HG02571 (cell line): ENCODE data around the gene EYA4.
"Not testable (repeated sequence)": the region's sequence is repeated elsewhere in the genome, so short reads cannot be mapped to it uniquely, and the experiment has no call there.

Source experiments
- ATAC-seq: cut with Tn5 transposase; IDR thresholded peaks from one replicate; pipeline ENCODE4 v1.9.1; 2021; ENCODE audit warnings: mild to moderate bottlenecking, moderate library complexity; ENCODE audit not compliant: unreplicated experiment

Gene EYA4

GRCh38 chr6:133505681-133506080, 264.5 kb downstream of the EYA4 start:
- no peak for ATAC-seq

- ATAC-seq: no peak
These were observed 271.4 kb downstream of the EYA4 start for GRCh38 chr6:133512410-133513016.

GRCh38 chr6:133523816-133524215, 282.7 kb downstream of the EYA4 start:
- no peak for ATAC-seq

GRCh38 chr6:133526436-133526835, 285.3 kb downstream of the EYA4 start:
- no peak for ATAC-seq

- no peak for ATAC-seq
These were observed 287.4 kb downstream of the EYA4 start for GRCh38 chr6:133528566-133528965.

GRCh38 chr6:133532908-133533307, 291.8 kb downstream of the EYA4 start:
- no peak for ATAC-seq

- ATAC-seq: no peak
These were observed 298.5 kb downstream of the EYA4 start for GRCh38 chr6:133539502-133540259.

GRCh38 chr6:133540361-133540760, 299.2 kb downstream of the EYA4 start:
- ATAC-seq: no peak

- no peak for ATAC-seq
These were observed 299.9 kb downstream of the EYA4 start for GRCh38 chr6:133541040-133541439.

GRCh38 chr6:133542056-133542821, 301.1 kb downstream of the EYA4 start:
- ATAC-seq: no peak

GRCh38 chr6:133544419-133544818, 303.3 kb downstream of the EYA4 start:
- no peak for ATAC-seq

- ATAC-seq: no peak
These were observed 304.9 kb downstream of the EYA4 start for GRCh38 chr6:133546098-133546497.

GRCh38 chr6:133547136-133547535, 306.0 kb downstream of the EYA4 start:
- ATAC-seq: no peak

GRCh38 chr6:133548423-133549159, 307.4 kb downstream of the EYA4 start:
- no peak for ATAC-seq

GRCh38 chr6:133549371-133549801, 308.2 kb downstream of the EYA4 start:
- ATAC-seq: no peak

- ATAC-seq: no peak
These were observed 308.9 kb downstream of the EYA4 start for GRCh38 chr6:133550026-133550425.

- no peak for ATAC-seq
These were observed 310.3 kb downstream of the EYA4 start for GRCh38 chr6:133551436-133551835.

- ATAC-seq: no peak
These were observed 310.7 kb downstream of the EYA4 start for GRCh38 chr6:133551847-133552341.

- no peak for ATAC-seq
These were observed 312.5 kb downstream of the EYA4 start for GRCh38 chr6:133553652-133554051.

- not testable (repeated sequence) for ATAC-seq
These were observed 313.0 kb downstream of the EYA4 start for GRCh38 chr6:133554121-133554520.

- no peak for ATAC-seq
These were observed 314.5 kb downstream of the EYA4 start for GRCh38 chr6:133555685-133556084.
